NT2/D1 (cell line): ENCODE data around the gene OGFOD1.

Experiments
- SUZ12 ChIP-seq: IDR thresholded peaks from 2 replicates; pipeline ENCODE4 v1.6.1; 2011; ENCODE audit not compliant: insufficient read length, insufficient read depth; ENCODE audit errors: extremely low read depth
- YY1 ChIP-seq: IDR thresholded peaks from 2 replicates; pipeline ENCODE4 v1.6.1; 2011; ENCODE audit not compliant: insufficient read length, insufficient read depth
- ZNF274 ChIP-seq: IDR thresholded peaks from 2 replicates; pipeline ENCODE4 v1.6.1; 2011; ENCODE audit warnings: mild to moderate bottlenecking, low read depth, low read length

GRCh38 chr16:56462064-56462796 lies 10.9 kb downstream of the OGFOD1 start:
- TF ChIP-seq SUZ12 (no peak), YY1 (no peak), ZNF274 (no peak)
